GM23248 (cell line): ENCODE data around the gene FRS3. TPM values are rescaled to one million over a fixed set of nuclear protein-coding genes. Genes with fewer than 3 reads are reported as not detected.

ENCODE experiments used
- DNase-seq: peaks from one replicate; pipeline ENCODE4 v3.0.0-alpha.2; 2015
- H2AFZ ChIP-seq: fragments of 200-600 bp; sonication (generic); 2 replicates; pipeline ENCODE4 v1.6.1; 2016; ENCODE audit warnings: antibody characterized with exemption
- H3F3A ChIP-seq: fragments of 200-600 bp; sonication (generic); 2 replicates; pipeline ENCODE4 v1.6.1; 2016; ENCODE audit warnings: mild to moderate bottlenecking, antibody characterized with exemption, mixed run types; ENCODE audit not compliant: insufficient read depth
- H3K27ac ChIP-seq: fragments of 200-600 bp; sonication (generic); 2 replicates; pipeline ENCODE4 v1.5.1; 2016; ENCODE audit warnings: mild to moderate bottlenecking
- H3K27me3 ChIP-seq: fragments of 200-600 bp; sonication (generic); replicated peaks from 2 replicates; pipeline ENCODE4 v1.6.1; 2016; ENCODE audit warnings: mild to moderate bottlenecking; ENCODE audit not compliant: insufficient read depth
- H3K36me3 ChIP-seq: fragments of 200-600 bp; sonication (generic); 2 replicates; pipeline ENCODE4 v1.6.1; 2016; ENCODE audit warnings: low read depth, mild to moderate bottlenecking
- H3K4me1 ChIP-seq: fragments of 200-600 bp; sonication (generic); 2 replicates; pipeline ENCODE4 v1.6.1; 2016; ENCODE audit warnings: mild to moderate bottlenecking; ENCODE audit not compliant: insufficient read depth
- H3K4me2 ChIP-seq: fragments of 200-600 bp; sonication (generic); one replicate; pipeline ENCODE4 v1.6.1; 2016; ENCODE audit warnings: mild to moderate bottlenecking; ENCODE audit not compliant: unreplicated experiment
- H3K4me3 ChIP-seq: fragments of 200-600 bp; sonication (generic); 2 replicates; pipeline ENCODE4 v1.5.1; 2016; ENCODE audit warnings: mild to moderate bottlenecking
- H3K79me2 ChIP-seq: fragments of 200-600 bp; sonication (generic); 2 replicates; pipeline ENCODE4 v1.6.1; 2016; ENCODE audit warnings: mild to moderate bottlenecking; ENCODE audit not compliant: insufficient read depth
- H3K9ac ChIP-seq: fragments of 200-600 bp; sonication (generic); 2 replicates; pipeline ENCODE4 v1.6.1; 2016; ENCODE audit warnings: mild to moderate bottlenecking
- H3K9me2 ChIP-seq: fragments of 200-600 bp; sonication (generic); 2 replicates; pipeline ENCODE4 v1.6.1; 2016; ENCODE audit warnings: mixed run types, mild to moderate bottlenecking, moderate library complexity; ENCODE audit not compliant: insufficient read depth
- H3K9me3 ChIP-seq: fragments of 200-600 bp; sonication (generic); one replicate; pipeline ENCODE4 v1.6.1; 2017; ENCODE audit warnings: low read depth
- H4K20me1 ChIP-seq: fragments of 200-600 bp; sonication (generic); 2 replicates; pipeline ENCODE4 v1.6.0; 2016; ENCODE audit not compliant: insufficient read depth
- EZH2 ChIP-seq: fragments of 200-600 bp; sonication (generic); IDR thresholded peaks from 2 replicates; pipeline ENCODE4 v1.6.1; 2018; ENCODE audit warnings: antibody characterized with exemption, mild to moderate bottlenecking; ENCODE audit not compliant: insufficient read depth, poor library complexity, severe bottlenecking
- EZH2phosphoT487 ChIP-seq: fragments of 200-600 bp; sonication (generic); IDR thresholded peaks from 2 replicates; pipeline ENCODE4 v1.6.1; 2018; ENCODE audit warnings: antibody characterized with exemption, moderate library complexity, mild to moderate bottlenecking, low read depth; ENCODE audit not compliant: insufficient read depth
- WGBS, 2 experiments: methylation state at CpG; one replicate each; pipeline ENCODE4 v1.1.6; 2015 to 2017; ENCODE audit warnings: low lambda C conversion rate in 2 of 2, low coverage in 1 of 2; ENCODE audit errors: missing lambda C conversion rate in 2 of 2; 5-methylcytosine and 5-hydroxymethylcytosine counted together
- in situ Hi-C: fragments of 300-500 bp; cut with MboI; formaldehyde crosslinking; loops from 2 replicates; pipeline ENCODE4 v1.15.0; 2020
- polyA plus RNA-seq: library from polyadenylated mRNA; unstranded; fragments of >200 nt; fragmentation: Nextera tagmentation; extraction: Ambion mirVana; gene quantifications from 2 replicates; pipeline ENCODE4 v1.2.1, GENCODE V29; 2016
- total RNA-seq: library from RNA; depleted of rRNA; stranded (reverse); fragments of >200 nt; shearing (Covaris generic); gene quantifications from 2 replicates; pipeline ENCODE4 v1.2.3, GENCODE V29; 2014; rRNA removed

The FRS3 gene, protein sequence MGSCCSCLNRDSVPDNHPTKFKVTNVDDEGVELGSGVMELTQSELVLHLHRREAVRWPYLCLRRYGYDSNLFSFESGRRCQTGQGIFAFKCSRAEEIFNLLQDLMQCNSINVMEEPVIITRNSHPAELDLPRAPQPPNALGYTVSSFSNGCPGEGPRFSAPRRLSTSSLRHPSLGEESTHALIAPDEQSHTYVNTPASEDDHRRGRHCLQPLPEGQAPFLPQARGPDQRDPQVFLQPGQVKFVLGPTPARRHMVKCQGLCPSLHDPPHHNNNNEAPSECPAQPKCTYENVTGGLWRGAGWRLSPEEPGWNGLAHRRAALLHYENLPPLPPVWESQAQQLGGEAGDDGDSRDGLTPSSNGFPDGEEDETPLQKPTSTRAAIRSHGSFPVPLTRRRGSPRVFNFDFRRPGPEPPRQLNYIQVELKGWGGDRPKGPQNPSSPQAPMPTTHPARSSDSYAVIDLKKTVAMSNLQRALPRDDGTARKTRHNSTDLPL
- total RNA-seq (3.0 and 3.4 TPM in 2 replicates), polyA plus RNA-seq (1.7 and 2.5 TPM in 2 replicates)

GRCh38 chr6:41779788-41780550 is at the start of gene FRS3:
FRS3 (minus strand) TSS chr6:41779900; CDS start chr6:41776987, 2,913 bp downstream.
- no peaks in the 10 kb centered on the region for H3F3A ChIP-seq
- in situ Hi-C loops: no loop called here
- no peaks in the 10 kb centered on the region for H3K27me3 ChIP-seq
- peaks cover 9% of the 10 kb centered on the region; the same call in 1 of the 2 replicates for H3K4me1 ChIP-seq
- TF ChIP-seq EZH2phosphoT487 (no peak), EZH2 (no peak)
- peak within 1 kb of the TSS; percentile 84 for H3K9ac ChIP-seq
- no peaks in the 10 kb centered on the region for H4K20me1 ChIP-seq
- H3K9me2 ChIP-seq: no peaks in the 10 kb centered on the region
- peak; percentile 91 for DNase-seq
- peak within 1 kb of the TSS; percentile 98 for H2AFZ ChIP-seq
- peak within 1 kb of the TSS; percentile 88 for H3K4me3 ChIP-seq
- 0 to 1% methylated on average over 26 to 50 of the region's 73 CpGs for WGBS, 2 experiments
- H3K9me3 ChIP-seq: no peaks in the 10 kb centered on the region
- H3K79me2 ChIP-seq: peaks cover 7% of the 10 kb centered on the region; the same call in 1 of the 2 replicates
- H3K4me2 ChIP-seq: peak within 1 kb of the TSS; percentile 100
- no peak within 1 kb of the TSS for H3K27ac ChIP-seq
- no peaks in the 10 kb centered on the region for H3K36me3 ChIP-seq

DNA sequence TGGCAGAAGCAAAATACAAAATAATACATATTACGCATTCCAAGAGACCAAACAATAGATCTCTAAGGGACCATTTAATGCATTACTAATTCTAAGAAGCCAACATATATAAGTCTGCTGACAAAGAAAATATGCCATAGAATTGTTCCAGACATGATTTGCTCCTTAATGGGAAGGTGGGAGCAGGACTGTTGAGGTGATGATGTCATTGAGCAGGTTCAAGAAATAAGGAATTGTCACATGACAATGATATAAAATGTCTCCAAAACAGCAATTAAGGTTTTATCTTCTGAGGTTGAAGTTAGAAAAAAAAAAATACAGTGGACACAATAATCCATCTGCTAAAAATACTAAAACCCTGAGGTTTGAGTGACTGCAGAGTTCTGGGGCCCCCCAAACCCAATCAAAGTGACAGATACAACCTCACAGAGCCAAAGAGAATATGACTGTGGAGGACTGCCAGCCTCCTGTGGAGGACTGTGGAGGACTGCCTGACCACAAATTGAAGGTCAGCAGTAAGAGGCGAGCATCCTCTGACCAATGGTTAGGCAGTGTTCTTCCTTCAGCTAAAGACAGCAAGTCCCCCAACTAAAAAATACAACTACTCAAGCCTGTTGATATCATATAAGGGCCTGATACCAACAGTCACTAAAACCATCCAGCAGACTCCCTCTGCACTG is 46.8 kb upstream of the FRS3 start:
- 94 to 96% methylated on average over 2 of the region's 2 CpGs for WGBS, 2 experiments
- Histone ChIP-seq H3K4me3 (no peak overlapping the region), H3K4me2 (no peak overlapping the region), H3K79me2 (no peaks in the 10 kb centered on the region), H3K9me3 (no peaks in the 10 kb centered on the region), H3K9ac (no peak overlapping the region), H4K20me1 (no peaks in the 10 kb centered on the region), H3K36me3 (no peaks in the 10 kb centered on the region), H3K27ac (no peak overlapping the region), H2AFZ (no peak overlapping the region), H3K27me3 (no peaks in the 10 kb centered on the region), H3K9me2 (no peaks in the 10 kb centered on the region), H3F3A (no peaks in the 10 kb centered on the region), H3K4me1 (no peaks in the 10 kb centered on the region)
- TF ChIP-seq EZH2phosphoT487 (no peak), EZH2 (no peak)
- in situ Hi-C loops: loop anchor here (25.0 kb wide), 1 partner anchor 211 kb away; no protein-coding TSS in a partner anchor
- DNase-seq: no peak

DNA sequence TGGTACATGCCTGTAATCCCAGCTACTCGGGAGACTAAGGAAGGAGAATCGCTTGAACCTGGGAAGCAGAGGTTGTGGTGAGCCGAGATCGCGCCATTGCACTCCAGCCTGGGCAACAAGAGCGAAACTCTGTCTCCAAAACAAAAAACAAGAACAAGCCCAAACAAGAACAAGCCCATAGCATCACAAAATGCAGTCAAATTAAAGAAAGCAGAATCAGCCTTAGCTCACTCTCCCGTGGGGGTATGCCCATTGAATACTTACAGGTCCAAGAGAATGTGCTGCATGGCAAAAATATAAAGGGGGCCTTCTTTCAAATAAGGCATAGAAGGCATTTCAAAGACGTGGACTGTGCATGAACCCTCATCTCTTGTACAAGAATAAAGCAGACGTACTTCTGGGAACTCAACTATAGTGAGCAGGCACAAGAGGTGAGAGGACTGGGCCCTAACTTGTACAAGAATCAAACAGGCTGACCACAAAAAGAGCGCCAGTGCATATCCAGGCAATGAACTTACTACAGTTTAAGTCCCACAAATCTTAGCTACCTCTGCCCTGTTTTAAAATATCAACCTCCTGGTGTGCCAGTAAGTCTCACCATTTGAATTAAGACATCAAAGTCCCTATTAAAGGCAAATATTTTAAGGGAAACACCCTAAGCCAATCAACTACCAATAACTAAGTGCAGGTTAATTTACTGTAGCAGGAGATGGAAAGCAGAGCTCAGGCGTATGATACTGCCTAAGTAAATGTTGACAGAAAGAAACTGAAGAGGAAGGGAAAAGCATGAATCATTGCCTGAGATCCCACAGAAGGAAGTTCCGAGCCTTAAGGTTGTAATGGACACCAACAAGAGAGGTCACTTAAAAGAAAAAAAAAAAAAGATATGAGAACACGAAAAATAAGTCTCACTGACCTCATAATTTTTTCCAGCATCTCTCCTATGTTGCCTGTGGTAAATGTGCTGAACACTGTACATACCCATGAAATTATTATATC is 45.2 kb upstream of the FRS3 start:
- TF ChIP-seq EZH2phosphoT487 (no peak), EZH2 (no peak)
- no peaks in the 10 kb centered on the region for H4K20me1 ChIP-seq
- no peak overlapping the region for H3K4me2 ChIP-seq
- H2AFZ ChIP-seq: no peak overlapping the region
- H3K9me2 ChIP-seq: no peaks in the 10 kb centered on the region
- in situ Hi-C loops: loop anchor here (25.0 kb wide), 1 partner anchor 212 kb away; no protein-coding TSS in a partner anchor
- H3K27ac ChIP-seq: no peak overlapping the region
- 84 to 90% methylated on average over 13 of the region's 13 CpGs for WGBS, 2 experiments
- H3K4me1 ChIP-seq: no peaks in the 10 kb centered on the region
- H3K27me3 ChIP-seq: no peaks in the 10 kb centered on the region
- no peak overlapping the region for H3K4me3 ChIP-seq
- H3F3A ChIP-seq: no peaks in the 10 kb centered on the region
- H3K36me3 ChIP-seq: no peaks in the 10 kb centered on the region
- H3K79me2 ChIP-seq: no peaks in the 10 kb centered on the region
- no peak for DNase-seq
- H3K9ac ChIP-seq: no peak overlapping the region
- H3K9me3 ChIP-seq: no peaks in the 10 kb centered on the region
